GM19397 (cell line): Measurements from ENCODE around the gene DOCK10.

Experiments
- ATAC-seq: cut with Tn5 transposase; IDR thresholded peaks from one replicate; pipeline ENCODE4 v1.9.1; 2021; ENCODE audit warnings: mild to moderate bottlenecking, moderate library complexity; ENCODE audit not compliant: unreplicated experiment

DOCK10 gene

DNA sequence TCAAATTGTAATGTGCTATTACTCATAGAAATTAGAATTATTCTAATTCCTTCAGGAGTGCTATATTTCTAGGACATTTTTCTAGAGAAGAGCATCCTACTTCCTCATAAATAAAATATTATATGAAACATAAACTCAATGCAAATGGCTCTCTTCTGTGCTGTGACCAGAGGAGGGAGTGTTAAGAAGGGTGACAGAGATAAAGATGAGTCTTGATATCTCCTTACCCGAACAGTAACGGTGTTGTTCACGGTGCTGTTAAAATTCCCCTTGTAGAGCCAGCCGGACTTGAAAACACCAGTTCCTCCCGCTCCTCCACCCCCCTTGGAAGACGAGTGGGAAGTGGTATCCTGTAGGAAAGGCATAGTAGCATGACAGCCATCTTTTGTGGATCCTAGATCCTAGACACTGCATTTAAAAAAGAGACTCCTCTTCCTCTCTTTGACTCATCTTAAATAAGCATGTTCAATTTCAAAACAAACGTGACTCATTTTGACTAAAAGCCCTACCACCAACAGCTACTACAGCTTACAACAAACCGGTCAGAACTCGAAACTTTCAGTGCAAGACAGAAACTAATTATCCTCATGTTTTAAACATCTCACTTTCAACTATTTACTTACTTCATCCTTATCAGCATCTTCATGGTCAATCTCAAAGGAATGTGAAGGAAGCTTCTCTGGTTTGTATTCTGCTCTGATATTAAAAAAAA, 156.3 kb downstream of the DOCK10 start:
- ATAC-seq, result peak; percentile 60

DNA sequence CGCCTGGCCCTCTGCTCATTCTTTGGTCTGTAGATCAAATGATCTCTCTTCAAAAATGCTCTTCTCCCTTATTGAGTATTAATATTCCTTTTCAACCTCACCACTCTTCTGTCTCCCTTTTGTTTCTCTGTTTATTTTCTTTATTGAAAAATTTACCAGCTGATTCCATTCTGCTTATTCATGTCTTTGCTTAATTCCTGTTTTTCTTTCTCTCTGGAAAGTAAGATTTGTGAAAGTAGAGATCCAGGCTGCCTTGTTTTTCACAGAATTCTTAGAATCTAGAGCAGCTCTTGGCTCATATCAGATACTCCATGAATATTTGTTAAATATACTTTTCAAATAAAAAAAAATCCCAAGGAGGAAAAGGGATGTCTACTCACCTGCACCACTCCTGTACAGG, 157.0 kb downstream of the DOCK10 start:
- ATAC-seq, result no peak

DNA sequence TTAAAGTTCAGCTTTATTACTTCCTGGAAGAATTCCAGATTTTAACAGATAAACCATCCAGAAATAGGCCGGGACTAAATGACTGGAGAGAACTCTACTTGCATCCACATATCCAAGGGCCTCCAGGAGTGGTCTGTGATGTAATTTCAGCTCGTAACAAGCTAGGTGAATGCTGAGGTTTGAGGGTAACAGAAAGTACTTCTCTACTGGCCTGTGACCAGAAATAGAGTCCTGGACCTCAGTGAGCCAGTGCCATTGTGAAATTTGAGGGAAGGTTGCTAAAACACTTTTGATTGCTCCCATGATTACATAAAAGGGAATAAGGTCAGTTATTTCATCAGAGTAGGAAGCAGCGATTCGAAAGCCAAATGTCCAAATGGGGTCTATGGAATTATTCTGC, 158.1 kb downstream of the DOCK10 start:
- no peak for ATAC-seq

DNA sequence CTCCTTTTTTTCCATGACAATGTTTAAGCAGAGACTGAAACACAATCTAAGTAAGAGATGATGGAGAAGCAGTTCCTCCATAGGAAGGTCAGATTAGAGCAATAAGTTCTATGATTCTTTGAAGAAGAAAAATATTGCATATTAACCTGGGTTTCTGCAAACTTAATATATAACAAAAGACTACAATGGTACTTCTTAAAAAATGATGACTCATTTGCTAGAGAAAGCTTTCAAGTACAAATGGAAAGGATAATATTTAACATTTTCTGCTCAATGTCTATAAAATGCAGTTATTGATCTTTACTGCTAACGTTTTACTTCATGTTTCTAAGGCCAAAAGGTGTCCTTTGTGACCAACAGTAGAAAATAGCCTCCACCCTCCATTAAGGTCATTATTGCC, 158.6 kb downstream of the DOCK10 start:
- no peak for ATAC-seq

DNA sequence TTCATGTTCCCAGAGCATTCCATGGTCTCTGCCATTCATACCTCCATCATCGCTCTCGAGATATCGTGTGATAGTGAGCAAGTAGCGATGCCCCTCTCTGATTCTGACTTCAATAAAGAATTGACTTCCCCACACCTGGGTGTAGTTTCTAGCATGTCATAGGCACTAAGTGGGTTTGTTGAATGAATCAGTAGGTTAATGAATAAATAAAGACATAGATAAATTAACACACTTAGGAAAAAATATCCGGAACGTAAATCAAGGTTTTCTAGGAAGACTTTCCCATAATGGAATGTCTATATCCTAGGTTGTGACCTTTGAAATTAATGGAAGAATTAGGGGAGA, 159.1 kb downstream of the DOCK10 start:
- no peak for ATAC-seq

DNA sequence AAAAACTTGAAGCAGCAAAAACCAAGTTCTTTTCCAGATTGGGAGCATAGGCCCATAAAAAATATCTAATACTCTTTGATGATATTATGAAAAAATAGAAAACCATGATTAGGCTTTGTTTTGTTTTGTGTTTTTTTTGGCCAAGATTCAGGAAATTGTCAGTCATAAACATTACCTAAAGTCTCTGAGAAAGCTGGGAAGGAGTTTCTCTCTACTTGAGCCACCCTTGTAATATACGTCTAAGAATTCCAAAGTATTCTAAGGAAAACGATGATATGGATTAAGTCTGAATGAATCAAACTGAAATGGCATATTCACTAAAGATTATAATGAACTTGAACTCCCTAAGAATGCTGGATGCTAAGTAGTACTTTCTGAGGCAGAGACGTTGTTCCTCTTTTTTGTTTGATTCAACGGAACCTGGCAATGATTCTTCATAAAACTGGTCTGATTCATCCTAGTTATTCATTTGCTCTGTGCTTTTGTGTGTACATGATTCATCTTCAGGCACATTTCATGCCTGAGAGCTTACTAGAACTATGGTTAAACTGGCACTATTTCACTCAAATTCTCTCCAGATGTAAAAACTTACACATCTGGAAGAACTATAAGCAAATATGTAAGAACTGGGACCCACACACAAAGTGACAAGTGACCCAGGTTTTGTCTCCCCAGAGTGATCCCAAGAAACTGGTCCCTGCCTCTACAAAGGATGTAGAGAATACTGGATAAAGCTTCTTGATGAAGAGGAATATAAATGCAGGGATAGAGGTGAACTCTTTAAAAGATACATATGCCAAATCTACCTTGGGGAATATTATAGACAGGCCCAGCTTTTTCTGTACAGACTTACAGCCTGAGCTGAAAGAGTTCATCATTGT, 159.7 kb downstream of the DOCK10 start:
- no peak for ATAC-seq

DNA sequence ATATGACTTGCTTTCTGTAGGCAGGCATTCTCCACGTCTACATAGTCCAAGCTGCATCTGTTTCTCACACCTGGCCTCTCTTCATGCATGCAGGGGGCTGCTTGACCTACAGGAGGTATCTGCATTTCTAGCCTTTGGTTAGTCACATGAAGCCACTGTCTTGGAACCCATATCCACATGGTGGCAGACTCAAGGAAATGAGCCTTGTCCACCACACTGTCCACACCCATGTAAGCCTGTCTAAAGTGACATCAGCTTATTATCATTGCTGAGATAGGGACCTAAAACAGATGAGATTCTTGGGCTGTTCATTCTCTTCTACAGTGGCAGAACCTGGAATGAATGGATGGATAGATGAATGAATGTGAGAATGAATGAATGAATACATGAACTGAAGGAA, 160.4 kb downstream of the DOCK10 start:
- no peak for ATAC-seq

DNA sequence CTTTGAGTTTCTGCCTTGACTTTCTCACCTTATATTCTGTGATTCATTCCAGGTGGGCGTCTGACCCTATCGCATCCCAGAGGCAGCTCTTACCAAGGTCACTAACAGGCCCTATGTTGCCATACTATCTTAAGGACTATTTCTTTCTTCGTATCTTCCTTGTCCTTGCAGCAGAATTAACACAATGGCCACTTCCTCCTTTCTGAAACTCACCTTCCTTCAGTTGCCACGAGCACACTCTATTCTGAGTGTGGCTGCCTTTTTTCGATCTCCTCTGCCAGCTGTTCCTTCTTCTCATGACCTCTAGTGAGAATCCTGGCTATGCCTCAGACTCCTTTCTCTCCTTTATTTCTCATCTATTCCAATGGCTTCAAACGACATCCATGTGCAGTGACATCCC, 165.7 kb downstream of the DOCK10 start:
- ATAC-seq, result no peak

DNA sequence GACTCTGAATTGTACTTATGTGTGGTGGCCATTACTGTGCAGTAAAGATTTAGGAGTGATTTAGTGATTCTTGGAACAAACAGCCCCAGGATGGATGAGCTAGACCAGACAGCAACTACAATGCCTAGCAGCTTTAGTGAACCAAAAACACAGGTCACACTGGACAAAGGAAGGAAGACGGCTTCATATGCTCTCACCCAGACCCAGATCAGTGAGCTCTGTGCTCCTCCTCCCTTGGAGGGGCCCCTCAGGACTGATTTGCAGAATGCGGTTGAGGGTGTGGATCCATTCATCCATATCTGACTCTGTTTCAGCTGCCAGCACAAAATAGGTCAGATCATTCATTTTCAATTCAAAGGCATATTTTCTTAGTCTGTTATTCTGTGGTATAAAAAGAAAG, 166.4 kb downstream of the DOCK10 start:
- ATAC-seq, result peak; percentile 57

DNA sequence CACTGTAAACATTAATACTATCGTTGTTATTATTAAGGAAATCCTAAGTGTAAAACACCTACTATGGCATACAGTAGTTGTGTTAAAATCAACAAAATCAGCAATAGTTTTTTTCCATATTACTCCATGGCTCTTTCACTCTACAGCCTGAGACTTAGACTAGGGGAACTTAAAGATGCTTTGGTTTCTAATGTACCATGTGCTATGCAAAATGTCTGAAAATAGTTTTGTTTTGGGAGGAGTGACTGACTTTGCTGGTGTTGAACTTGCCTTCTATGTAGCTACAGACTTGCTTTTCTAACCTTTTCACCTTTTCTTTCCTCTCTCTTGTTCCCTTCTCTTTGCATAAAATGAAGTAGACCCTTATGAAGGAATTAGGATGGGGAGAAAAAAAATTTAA, 167.1 kb downstream of the DOCK10 start:
- no peak for ATAC-seq

DNA sequence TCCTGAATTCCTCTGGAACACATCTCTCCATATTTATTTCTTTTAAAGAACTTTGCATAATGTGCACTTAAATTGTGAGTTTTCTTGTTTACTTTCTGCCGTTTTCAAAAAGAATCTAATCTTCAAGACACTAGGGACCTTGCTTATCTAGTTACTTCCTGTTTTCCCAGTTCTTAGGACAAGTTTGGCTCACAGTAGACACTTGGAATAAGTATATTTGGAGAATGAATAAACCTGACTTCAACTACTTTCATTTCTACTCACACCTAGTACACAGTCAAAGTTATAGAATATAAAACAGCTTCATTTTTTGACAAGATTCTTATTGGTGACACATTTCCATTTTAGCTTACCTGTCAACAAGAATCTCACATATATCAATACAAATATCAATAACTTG, 170.5 kb downstream of the DOCK10 start:
- ATAC-seq, result no peak

DNA sequence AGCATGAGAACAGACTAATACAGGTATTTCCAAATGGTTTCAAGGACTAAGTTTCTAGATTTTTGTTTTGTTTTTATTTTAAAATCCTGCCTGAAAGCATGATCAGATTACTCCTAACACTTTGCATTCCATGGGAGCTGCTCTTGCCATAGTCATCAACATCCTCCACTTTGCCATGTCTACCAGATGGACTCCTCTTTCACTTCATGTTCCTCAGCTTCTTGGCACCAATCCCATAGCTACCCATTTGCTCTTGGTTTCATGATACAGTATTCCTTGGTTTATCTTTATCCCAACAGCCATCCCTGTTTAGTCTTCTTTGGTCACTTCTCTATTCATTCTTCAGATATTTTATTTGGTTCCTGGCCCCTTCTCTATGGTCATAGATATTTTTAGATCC, 171.9 kb downstream of the DOCK10 start:
- ATAC-seq, result no peak

DNA sequence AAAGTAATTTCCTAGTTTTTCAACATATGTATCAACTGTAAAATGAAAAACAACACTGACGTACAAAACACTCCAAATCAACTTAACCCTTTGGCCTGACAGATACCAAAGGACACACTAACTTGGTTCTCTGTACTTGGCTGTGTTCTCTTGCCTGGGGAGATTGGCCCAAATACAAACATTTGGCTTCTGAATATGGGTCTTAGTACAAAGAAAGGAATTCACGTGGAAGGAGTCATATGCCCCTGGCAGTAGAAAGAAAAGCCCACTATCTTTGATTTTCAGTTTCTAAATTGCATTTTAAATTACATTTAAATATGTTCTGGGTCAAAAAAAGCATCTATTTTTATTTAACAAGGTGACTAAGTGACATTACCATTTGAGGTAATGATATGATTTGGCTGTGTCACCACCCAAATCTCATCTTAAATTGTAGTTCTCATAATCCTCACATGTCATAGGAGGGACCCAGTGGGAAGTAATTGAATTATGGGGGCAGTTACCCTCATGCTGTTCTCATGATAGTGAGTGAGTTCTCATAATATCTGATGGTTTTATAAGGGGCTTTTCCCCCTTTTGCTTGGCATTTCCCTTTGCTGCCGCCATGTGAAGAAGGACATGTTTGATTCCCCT, 172.6 kb downstream of the DOCK10 start:
- no peak for ATAC-seq

DNA sequence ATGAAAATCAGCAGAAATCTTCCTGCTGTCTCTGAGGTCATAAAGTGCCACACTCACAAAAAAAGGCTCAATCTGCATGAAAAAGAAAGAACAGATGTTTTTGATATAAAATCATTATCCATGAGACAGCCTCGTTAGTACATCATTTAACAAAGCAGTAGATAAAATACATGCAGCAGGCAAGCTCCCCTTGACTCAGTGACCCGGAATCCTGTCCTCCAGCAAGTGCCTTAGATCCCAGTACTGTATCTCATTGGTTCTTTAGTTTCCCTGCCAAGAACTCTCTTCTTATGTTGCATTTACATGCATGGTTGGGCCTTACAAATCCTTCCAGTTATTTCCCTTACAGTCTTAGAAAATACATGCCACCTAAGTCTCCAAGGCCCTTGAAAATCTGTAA, 177.3 kb downstream of the DOCK10 start:
- ATAC-seq, result no peak

DNA sequence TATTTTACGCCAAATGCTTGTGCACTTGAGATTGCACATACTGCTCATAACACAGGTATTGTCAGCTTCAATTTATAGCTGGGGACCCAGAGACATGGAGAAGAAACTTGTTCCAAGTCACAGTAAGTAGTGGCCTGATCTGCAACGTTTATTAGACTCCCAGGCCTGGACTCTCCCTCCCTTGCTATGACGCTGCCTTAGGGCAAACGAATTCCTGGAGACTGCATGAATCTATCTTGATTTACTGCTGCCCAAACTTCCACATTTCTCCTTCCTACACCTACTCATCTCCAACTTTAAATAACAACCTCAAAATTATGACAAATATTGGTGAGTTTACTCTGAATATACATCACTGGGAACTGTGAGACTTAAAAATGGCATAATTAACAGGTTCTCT, 181.0 kb downstream of the DOCK10 start:
- no peak for ATAC-seq

DNA sequence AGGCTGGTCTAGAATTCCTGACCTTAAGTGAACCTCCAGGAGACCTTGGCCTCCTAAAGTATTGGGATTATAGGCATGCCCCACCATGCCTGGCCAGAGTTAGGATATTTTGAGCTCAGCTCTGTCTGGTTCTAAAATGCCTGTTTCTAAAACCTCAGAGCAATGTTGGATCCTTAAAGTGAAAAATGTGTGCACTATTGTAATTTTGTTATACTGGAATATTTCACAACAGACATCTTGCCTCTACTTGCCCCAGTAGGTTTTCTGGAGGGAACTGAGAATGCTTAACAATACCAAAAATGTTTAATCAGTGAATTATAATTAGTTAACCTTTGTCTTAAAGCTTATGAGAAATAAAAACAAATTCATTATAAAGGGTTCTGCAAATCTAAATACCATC, 181.5 kb downstream of the DOCK10 start:
- no peak for ATAC-seq

DNA sequence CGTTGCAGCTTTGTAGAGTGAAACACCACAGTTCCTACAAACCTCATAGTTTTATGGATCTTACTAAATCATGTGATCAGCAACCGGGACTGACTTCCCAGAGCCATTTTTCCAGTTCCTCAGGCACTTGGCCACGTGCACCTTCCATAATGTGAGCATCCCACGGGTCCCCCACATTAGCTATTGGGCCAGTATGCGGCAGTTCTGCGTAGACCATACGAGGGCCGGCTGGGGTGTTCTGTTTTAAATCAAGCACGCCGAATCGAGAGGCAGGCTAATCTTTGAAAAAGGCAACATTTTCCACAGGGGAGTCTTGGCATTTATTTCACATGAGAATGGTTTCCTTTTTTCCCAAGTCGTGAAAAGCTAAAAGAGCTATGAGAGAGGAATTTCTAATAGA, 190.5 kb downstream of the DOCK10 start:
- no peak for ATAC-seq

DNA sequence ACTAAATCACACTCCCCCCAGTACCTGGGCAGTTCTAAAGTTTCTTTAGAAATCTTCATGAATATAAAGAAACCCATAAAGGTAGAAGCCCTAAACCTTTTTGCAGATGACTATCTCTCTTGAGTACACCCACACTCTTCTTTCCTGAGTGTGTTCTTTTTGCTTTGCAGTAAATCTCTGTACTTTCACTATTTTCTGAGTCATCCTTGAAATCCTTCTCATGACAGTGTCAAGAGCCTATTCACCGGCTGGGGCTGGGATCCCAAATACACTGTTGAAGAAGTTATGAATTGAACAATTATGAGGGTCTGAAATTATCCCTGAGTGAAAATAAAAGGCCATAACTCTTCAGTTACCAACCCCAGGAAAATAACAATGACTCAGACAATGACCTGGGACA, 192.2 kb downstream of the DOCK10 start:
- no peak for ATAC-seq

DNA sequence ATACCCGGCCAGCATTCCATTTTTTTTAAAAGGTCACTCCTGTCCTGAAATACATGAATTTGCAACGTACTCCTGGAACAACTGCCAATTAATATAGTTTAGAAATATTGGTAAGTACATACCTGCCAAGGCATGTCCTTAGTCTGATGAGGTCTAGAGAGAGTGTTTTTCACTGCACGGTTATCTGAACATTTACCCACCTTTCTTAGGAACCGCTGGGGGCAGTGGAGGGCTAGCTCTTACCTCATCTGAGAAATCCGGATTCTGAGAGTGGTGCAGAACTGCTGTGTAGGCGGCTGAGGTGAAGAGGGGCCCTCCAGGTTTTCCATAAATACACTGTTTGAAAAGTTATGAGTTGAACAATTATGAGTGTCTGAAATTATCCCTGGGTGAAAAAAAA, 193.0 kb downstream of the DOCK10 start:
- ATAC-seq, result no peak

DNA sequence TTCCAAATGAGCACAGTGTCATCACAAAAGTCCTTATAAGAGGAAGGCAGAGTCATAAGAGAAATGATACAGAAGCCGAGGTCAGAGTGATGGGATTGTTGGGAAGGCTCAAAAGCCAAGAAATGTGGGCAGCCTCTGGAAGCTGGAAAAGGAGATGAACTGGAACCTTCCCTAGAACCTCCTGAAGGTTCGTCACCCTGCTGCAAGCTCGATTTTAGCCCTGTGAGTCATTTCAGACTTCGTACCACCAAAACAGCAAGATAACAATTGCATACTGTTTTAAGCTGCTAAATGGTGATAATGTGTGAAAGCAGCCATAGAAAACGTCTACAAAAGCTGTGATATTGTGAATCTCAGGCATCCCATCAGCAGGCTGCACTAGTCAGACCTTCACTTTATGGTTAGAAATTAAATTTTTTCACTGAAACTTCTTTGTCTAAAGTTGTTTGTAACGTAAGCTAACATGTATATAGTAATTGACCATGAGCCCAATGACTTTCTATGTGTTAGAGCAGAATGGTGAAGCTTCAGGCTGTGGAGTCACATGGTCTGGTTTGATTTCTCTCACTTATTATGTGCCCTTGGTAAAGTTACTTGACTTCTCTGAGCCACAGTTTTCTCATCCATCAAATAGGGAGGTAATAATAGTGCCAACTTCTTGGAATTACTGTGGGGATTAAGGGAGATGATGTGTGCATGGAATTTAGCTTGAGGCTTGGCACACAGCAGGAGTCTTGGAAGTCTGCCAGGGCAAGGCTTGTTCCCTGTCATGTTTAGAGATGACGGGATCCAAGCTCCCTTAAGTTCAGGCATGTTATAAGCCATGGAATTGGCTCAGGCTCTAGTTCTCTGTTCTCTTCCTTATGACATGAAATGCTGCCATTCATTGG, 194.1 kb downstream of the DOCK10 start:
- no peak for ATAC-seq

DNA sequence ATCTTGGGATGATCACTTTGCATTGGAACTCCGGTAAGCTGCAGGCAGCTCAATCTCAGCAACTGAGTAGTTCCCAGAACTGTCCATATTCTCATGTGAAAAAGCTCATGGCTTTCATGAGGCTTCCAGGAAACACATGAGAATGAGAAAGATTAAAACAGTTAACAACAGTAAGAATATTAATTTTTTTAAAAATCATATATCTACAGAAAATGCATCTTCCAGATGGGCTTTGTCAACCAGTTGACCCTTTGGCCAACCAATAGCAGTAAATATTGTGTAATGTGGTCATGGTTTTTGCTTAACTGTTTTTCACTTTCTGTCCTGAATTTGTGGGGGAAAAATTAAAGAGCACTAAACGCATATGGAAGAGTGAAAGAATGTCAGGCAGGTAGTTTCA, 194.9 kb downstream of the DOCK10 start:
- no peak for ATAC-seq
